Stimulated activated CD4-positive, alpha-beta T cell treated with anti-CD3 and anti-CD28 coated beads, Interleukin-2, amount 100 ng/mL, for 48 hours (primary cell): ENCODE results near the gene PHKG2.

ENCODE experiments used
- DNase-seq, 2 donors: peaks; one replicate each; pipeline ENCODE4 v3.0.0-alpha.2; 2020

The PHKG2 gene

DNA sequence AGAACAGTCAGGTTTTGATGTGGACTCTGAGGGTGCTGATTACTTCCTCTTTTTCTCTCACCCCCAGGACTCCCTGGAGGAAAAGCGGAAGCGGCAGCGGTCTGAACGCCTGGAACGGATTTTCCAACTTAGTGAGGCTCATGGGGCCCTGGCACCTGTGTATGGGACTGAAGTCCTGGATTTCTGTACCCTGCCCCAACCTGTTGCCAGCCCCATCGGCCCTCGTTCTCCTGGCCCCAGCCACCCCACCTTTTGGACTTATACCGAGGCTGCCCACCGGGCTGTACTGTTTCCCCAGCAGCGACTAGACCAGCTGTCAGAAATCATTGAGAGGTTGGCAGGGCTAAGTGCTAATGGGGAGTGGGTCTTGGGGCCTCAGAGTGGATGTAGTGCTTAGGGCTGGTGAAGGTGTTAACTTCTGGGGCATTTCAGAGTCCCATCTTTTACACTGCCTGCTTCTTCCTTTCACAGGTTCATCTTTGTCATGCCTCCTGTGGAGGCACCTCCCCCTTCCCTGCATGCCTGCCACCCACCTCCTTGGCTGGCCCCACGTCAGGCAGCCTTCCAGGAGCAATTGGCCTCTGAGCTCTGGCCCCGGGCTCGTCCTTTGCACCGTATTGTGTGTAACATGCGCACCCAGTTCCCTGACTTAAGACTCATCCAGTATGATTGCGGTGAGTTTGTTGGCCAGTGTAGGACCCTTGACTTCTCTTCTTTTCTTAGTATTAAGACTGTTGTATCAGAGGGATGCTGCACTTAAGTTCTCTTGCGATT, 19.1 kb upstream of the PHKG2 start:
- DNase-seq = no peak

DNA sequence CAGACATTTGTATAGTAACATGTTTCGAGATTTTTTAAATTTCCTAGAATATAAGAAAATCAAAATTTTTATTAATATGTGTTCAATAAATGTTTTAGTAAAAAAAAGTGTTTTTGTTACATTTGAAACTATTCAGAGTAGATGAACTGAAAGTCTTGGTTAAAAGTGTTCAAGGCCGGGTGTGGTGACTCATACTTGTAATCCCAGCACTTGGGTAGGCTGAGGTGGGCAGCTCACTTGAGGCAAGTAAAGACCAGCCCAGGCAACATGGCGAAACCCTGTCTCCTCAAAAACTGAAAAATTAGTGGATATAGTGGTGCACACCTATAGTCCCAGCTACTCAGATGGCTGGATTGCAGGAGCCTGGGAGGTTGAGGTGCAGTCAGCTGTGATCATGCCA, 16.8 kb upstream of the PHKG2 start:
- DNase-seq = no peak

DNA sequence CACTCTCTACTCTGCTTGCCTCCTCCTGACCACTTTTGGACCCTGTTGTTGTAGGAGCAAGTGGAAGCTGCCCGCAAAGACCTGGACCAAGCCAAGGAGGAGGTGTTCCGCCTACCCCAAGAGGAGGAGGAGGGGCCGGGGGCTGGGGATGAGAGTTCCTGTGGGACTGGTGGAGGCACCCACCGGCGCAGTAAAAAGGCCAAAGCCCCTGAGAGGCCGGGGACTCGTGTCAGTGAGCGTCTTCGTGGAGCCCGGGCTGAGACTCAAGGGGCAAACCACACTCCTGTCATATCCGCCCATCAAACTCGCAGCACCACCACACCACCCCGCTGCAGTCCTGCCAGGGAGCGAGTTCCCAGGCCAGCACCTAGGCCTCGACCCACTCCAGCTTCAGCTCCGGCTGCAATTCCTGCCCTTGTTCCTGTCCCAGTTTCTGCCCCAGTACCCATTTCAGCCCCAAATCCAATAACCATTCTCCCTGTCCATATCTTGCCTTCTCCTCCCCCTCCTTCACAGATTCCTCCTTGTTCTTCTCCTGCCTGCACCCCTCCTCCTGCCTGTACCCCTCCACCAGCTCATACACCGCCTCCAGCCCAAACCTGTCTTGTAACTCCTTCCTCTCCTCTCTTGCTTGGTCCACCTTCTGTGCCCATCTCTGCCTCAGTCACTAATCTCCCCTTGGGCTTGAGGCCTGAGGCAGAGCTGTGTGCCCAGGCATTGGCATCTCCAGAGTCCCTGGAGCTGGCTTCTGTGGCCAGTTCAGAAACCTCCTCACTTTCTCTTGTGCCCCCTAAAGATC, 11.0 kb upstream of the PHKG2 start:
- no peak for DNase-seq

DNA sequence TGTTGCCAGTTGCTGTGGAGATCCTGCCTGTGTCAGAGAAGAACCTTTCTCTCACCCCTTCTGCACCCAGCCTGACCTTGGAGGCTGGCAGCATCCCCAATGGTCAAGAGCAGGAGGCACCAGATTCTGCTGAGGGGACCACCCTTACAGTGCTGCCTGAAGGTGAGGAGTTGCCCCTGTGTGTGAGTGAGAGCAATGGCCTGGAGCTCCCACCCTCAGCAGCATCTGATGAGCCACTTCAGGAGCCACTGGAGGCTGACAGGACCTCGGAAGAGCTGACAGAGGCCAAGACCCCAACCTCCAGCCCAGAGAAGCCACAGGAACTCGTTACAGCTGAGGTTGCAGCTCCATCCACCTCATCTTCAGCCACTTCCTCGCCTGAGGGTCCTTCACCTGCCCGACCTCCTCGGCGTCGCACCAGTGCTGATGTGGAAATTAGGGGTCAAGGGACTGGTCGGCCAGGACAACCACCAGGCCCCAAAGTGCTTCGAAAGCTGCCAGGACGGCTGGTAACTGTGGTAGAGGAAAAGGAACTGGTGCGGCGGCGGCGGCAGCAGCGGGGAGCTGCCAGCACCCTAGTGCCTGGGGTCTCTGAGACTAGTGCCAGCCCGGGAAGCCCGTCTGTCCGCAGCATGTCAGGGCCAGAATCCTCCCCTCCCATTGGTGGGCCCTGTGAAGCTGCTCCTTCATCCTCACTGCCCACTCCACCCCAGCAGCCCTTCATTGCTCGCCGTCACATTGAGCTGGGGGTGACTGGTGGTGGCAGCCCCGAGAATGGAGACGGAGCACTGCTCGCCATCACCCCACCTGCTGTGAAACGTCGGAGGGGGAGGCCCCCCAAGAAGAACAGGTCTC, 10.2 kb upstream of the PHKG2 start:
- DNase-seq = no peak

DNA sequence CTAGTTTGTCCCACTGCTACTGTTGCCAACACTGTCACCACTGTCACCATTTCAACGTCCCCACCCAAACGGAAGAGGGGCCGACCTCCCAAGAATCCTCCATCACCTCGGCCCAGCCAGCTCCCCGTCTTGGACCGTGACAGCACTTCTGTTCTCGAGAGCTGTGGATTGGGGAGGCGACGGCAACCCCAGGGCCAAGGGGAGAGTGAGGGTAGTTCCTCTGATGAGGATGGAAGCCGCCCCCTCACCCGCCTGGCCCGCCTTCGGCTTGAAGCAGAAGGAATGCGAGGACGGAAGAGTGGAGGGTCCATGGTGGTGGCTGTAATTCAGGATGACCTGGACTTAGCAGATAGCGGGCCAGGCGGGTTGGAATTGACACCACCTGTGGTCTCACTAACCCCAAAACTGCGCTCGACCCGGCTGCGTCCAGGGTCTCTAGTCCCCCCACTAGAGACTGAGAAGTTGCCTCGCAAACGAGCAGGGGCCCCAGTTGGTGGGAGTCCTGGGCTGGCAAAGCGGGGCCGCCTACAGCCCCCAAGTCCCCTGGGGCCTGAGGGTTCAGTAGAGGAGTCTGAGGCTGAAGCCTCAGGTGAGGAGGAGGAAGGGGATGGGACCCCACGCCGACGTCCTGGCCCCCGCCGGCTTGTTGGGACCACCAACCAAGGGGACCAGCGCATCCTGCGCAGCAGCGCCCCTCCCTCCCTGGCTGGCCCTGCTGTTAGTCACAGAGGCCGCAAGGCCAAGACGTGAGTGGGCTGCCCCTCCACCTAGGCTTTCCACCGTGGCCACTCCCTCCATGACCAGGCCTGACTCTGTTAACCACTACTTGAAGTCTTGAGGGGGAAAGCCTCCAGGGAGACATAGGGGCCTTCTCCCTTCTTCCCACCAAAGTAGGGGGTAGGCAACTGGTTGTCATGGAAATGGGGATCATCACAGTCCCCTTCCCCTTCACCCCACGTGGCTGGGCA, 9.0 kb upstream of the PHKG2 start:
- DNase-seq = no peak

DNA sequence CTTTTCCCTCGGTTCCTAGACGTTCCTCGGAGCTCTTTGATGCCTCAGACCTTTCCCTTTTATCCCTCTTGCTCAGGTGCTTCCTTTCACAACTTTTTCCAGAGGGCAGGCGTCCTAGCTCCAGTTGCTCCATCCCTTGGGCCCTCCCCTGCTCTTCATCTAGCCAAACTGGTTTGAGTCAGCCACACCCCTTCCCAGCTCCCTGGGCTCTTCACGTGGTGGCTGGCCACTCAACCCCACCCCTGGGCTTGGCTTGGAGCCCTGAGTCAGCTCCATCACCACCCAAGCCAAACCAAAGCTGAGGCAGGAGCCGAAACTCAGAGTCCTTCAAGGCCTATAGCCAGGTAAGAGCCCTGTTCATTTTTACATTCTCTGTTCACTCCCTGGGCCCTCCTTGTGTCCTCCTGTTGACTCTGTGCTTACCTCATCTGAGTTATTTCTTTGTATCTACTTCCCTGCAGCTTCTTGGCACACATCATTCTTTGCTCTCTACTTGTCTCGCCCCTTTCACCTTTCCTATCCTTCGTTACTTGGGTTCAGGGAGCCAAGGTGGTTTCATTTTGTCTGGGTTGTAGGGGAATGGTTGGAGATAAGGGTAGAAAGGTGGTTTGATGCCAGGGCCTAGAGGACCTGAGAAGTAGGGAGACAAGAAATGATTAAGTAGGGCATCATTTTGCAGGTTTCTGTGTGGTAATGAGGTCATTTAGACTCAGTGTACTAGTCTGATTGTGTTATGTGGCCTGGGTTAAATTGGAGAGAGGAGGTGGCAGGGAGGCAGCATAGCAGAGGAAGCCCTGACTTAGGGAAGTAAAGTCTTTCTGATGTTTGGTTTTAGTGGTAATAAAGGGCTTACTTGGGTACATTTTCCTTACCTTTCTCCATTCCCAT, 7.6 kb upstream of the PHKG2 start:
- DNase-seq = no peak

DNA sequence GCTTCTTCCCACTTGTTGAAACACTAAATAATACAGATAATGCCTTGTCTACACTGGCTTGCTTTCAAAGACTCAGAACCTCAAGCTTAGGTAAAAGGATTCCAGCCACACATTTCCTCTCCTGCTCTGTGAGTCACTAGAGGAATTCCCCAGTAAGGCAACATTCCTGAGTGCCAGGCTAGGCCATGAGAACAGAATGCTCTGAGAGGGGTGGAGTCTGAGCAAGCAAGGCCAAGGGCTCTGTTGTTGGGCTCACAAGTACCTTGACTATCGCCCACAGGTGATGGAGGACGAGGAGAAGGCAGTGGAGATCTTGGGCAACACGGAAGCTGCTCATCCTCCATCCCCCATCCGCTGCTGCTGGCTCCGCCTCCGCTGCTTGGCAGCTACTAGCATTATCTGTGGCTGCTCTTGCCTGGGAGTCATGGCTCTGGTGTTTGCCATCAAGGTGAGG, 6.7 kb upstream of the PHKG2 start:
- no peak for DNase-seq

DNA sequence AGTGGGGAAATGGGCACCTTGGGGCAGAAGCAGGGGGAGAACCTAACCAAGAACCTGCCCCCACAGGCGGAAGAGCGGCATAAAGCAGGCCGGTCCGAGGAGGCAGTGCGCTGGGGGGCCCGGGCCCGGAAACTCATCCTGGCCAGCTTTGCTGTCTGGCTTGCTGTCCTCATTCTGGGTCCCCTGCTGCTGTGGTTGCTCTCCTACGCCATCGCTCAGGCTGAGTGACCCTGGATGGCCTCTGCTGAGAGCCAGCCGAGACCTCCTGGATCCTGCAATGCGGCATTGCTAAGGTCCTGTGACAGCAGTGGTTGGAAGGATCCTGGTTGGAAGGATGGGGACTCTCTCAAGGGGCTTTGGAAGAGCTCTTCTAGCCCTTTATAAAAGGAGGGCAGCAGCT, 4.5 kb upstream of the PHKG2 start:
- DNase-seq = no peak

DNA sequence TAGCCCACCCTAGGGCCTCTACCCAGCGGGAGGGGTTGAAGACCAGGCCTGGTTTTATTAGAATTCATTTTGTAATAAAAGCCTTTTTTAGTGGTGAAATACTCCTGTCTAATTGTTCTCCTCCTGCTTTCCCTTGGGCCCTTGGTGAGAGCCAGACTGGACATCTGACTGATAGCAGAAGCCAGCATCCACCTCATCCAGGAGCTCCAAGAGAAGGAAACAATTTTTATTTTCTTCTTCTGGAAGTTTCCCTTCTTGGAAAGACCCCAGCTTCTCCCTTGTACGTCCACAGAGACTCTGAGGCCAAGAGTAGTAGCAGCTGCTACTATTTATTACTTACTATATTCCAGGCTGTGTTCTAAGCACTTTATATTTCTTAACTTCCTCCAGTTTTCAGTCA, 4.0 kb upstream of the PHKG2 start:
- no peak for DNase-seq

DNA sequence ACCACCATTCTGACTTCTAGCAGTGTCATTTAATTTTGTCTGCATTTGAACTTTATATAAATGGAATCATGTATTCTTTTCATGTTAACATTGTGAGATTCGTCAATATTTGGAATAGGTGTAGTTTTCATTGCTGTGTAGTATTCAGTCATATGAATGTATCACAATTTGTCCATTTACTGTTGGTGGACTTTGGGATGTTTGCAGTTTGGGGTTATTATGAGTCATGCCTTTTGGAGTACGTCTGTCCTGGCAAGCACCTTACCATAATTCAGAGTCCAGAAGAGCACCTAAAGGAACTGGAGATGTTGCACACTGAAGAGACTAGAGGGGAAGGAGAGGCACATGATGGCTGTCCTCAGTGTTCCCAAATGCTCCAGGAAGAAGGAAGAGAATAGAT, 3.1 kb upstream of the PHKG2 start:
- no peak for DNase-seq

DNA sequence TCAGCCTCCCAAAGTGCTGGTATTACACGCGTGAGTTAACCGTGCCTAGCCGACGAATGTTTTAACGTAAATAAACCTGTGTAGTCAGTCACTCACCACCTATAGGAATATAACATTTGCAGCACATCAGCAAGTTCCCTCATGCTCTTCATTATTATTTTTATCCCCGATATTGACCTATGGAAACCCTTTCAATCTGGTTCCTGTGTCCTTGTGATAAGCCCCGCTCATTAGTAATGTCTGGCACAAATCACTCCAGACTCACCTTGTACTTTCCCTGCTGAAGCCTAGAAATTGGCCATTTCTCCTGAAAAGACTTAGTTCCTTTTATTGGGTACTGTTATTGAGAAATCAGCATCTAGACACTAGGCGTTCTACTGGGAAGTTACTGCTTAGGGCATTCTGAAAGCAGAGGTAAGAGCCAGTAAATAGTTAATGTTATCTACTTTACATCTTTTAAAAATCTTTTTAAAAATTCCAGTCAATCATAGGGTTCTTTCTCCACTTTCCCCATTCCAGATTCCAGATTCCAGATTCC, 1.5 kb upstream of the PHKG2 start:
- DNase-seq = no peak

DNA sequence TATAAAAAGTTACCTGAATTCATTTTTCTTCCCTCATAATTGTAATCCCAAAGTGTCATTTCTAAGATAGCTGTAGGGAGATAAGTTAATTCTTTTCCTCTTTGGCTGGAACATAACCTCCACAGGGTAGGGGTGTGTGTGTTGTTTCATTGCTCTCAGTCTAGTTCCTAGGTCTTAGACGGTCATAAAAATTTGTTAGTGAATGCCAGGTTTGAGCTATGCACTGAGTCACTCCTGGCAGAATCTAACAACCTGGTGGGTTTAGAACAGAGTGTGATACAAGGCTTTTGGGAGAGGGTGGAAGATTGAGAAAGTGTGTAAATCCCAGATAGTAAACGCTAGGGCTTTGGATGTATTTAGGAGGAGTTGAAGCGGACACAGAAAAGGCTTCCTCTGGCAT, 894 bp upstream of the PHKG2 start:
- no peak for DNase-seq

DNA sequence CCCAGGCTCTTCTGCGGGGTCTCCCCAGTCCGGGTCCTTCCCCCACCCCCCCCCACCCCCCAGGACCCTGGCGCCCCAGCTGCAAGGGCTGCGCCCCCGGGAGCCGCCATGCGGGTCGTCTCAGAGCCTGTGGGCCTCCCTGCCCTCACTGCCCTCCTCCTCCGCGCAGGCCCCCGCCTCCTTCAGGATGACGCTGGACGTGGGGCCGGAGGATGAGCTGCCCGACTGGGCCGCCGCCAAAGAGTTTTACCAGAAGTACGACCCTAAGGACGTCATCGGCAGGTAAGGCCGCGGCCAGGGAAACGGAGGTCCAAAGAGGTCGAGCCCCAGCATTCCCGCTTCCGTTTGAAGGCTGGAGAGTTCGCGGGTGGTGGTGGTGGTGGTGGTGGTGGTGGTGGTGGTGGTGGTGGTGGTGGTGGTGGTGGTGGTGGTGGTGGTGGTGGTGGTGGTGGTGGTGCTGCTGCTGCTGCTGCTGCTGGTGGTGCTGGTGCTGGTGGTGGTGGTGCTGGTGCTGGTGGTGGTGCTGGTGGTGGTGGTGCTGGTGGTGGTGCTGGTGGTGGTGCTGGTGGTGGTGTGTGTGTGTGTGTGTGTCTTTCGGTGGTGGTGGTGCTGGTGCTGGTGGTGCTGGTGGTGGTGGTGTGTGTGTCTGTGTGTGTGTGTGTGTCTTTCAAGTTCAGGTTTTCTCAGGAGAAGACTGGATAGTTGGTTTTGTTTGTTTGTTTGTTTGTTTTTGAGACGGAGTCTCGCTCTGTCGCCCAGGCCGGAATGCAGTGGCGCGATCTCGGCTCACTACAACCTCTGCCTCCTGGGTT, 615 bp downstream of the PHKG2 start:
- DNase-seq = peak in 1 of 2 donors; percentile 11

DNA sequence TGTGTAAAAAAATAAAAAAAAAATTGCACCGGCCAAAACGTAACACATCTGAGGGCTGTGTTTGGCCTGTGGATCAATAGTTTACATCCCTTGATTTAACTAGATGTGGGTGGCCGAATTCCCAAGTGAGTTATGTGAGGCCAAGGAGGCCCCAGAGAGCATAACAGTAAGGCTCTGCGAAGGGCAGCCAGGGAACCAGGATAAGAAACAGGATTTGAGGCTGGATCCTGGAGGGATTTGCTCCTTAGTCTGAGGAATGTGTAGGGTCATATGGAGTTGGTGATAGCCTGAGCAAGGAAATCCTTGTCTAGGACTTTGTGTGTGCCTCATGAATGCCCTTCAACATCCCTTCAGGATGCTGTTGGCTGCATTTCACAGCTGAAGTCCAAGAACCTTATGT, 2.0 kb downstream of the PHKG2 start:
- DNase-seq = no peak

DNA sequence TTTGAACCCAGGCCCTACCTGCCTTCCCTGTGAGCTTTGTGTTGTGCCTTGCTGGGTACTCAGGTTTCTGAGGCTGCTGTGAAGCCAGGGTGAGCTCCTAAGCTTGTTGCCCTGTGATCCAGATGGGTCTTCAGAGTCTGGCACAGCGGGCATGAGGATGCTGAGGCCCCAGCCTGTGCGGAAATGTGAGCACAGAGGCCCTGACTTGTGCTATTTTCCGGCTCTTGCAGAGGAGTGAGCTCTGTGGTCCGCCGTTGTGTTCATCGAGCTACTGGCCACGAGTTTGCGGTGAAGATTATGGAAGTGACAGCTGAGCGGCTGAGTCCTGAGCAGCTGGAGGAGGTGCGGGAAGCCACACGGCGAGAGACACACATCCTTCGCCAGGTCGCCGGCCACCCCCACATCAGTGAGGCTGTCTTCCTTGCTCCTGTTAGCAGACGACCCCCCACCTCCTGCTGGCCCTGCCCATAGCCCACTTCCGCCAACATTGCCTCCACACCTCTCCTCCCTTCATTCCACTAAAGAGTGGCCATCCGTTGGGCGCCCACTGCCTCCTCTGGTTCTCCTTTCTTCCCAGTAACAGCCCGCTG, 2.7 kb downstream of the PHKG2 start:
- DNase-seq = no peak

DNA sequence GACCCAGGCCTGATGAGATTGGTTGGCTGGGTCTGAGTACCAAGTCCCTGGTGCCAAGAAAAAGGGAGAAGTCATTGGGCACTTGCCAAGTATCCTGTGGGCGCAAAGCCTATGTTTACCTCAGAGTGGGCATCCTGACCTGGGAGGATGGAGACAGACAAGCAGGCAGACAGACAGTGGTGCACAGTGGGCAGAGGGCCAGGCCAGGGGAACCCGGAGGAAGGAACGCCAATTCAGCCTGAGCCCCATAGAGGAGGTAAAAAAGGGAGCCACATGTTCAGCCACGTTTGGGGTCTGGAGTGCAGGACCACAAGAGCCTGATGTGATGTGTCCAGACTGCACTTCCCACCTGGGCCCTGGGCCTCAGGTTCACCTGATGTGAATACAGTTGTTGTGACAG, 5.4 kb downstream of the PHKG2 start:
- no peak for DNase-seq

DNA sequence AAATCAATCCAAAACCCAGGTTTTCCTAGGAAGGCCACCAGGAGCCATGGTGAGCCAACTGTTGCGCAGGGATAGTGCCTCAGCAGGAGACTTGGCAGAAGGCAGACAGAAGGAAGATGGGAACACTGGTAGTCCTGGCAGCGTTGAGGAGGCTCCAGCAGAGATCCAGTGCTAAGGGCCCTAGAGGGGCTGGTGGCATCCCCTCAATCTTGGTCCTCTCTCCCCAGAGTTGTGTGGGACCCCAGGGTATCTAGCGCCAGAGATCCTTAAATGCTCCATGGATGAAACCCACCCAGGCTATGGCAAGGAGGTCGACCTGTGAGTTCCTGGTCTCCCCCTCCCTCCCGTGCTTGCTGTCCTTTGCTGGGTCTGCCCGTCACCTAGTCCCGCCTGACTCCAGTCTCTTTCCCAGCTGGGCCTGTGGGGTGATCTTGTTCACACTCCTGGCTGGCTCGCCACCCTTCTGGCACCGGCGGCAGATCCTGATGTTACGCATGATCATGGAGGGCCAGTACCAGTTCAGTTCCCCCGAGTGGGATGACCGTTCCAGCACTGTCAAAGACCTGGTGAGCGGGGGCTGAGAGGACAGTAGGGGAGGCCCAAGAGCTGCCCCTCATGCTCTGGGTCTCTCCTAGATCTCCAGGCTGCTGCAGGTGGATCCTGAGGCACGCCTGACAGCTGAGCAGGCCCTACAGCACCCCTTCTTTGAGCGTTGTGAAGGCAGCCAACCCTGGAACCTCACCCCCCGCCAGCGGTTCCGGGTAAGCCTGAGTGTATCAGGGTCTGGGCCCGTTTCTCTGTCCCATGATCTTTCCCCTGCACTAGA, 7.9 kb downstream of the PHKG2 start:
- no peak for DNase-seq

DNA sequence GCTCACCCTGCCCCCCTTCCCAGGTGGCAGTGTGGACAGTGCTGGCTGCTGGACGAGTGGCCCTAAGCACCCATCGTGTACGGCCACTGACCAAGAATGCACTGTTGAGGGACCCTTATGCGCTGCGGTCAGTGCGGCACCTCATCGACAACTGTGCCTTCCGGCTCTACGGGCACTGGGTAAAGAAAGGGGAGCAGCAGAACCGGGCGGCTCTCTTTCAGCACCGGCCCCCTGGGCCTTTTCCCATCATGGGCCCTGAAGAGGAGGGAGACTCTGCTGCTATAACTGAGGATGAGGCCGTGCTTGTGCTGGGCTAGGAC, 8.5 kb downstream of the PHKG2 start:
- no peak for DNase-seq

DNA sequence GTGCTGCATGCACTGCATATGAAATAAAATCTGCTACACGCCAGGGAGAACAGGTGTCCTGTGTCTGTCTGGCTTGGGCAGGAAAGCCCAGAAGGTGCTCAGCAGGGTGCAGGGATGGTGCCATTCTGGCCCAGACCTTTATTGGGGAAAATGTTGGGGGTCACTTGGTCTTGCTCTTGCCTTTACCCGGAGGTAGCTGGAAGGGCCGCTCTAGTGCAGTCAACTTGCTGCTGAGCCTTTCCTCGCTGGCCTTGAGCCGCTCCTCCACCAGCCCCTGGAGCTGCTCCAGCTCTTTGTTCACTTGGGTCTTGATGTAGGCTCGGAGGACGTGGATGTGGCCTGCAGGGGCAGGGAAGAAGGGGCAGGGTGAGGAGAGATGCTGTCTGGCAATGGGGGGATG, 9.1 kb downstream of the PHKG2 start:
- DNase-seq = no peak
